NB4 (cell line): ENCODE results near the gene DGKH.

ENCODE experiments used
- DNase-seq: peaks from one replicate; pipeline ENCODE4 v3.0.0; 2010; ENCODE audit warnings: low read depth
- H3K4me3 ChIP-seq: one replicate; pipeline ENCODE4 v1.5.1; 2011; ENCODE audit warnings: mild to moderate bottlenecking, low read depth, low read length, moderate library complexity
- MYC ChIP-seq: IDR thresholded peaks from 2 replicates; pipeline ENCODE4 v1.6.1; 2011; ENCODE audit warnings: low read depth, low read length
- POLR2A ChIP-seq: IDR thresholded peaks from 2 replicates; pipeline ENCODE4 v1.6.1; 2011; ENCODE audit warnings: mild to moderate bottlenecking; ENCODE audit not compliant: insufficient read length; ENCODE audit errors: extremely low read depth
- TF ChIP-seq, protein P1 (sequence below): IDR thresholded peaks from one replicate; pipeline ENCODE4 v1.5.1; 2012; ENCODE audit warnings: low read depth, low read length
- TF ChIP-seq, protein P2 (sequence below): IDR thresholded peaks from 2 replicates; pipeline ENCODE4 v1.6.1; 2011; ENCODE audit warnings: low read depth, low read length

Gene DGKH

DNA sequence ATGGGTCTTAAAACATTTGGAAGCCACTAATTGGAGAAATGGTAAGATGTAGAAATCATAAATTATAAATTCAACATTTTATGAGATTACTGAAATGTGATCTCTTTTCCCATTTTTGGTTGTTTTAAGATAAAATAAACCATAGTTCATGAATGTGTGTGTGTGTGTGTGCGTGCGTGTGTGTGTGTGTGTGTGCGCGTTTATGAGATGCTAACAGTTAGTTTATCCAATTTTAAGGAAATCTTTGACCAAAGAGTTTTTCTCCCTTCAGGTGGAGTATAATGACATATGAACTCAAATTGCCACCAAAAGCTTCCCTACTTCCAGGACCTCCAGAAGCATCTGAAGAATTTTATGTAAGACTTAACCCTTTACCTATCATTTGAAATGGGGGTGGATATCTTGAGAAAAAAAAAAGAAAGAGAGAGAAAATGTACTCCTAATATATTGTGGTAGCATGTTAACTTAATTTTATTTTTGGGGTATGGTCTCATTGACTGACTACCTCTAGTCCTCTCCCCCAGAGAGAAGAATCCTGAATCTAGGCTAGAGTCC, 125.4 kb downstream of the DGKH start:
- TF ChIP-seq MYC = no peak
- TF ChIP-seq, protein P1, sequence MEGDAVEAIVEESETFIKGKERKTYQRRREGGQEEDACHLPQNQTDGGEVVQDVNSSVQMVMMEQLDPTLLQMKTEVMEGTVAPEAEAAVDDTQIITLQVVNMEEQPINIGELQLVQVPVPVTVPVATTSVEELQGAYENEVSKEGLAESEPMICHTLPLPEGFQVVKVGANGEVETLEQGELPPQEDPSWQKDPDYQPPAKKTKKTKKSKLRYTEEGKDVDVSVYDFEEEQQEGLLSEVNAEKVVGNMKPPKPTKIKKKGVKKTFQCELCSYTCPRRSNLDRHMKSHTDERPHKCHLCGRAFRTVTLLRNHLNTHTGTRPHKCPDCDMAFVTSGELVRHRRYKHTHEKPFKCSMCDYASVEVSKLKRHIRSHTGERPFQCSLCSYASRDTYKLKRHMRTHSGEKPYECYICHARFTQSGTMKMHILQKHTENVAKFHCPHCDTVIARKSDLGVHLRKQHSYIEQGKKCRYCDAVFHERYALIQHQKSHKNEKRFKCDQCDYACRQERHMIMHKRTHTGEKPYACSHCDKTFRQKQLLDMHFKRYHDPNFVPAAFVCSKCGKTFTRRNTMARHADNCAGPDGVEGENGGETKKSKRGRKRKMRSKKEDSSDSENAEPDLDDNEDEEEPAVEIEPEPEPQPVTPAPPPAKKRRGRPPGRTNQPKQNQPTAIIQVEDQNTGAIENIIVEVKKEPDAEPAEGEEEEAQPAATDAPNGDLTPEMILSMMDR = no peak
- no peak for TF ChIP-seq POLR2A
- TF ChIP-seq, protein P2, sequence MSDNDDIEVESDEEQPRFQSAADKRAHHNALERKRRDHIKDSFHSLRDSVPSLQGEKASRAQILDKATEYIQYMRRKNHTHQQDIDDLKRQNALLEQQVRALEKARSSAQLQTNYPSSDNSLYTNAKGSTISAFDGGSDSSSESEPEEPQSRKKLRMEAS = no peak
- H3K4me3 ChIP-seq = no peak overlapping the region
- DNase-seq = no peak

DNA sequence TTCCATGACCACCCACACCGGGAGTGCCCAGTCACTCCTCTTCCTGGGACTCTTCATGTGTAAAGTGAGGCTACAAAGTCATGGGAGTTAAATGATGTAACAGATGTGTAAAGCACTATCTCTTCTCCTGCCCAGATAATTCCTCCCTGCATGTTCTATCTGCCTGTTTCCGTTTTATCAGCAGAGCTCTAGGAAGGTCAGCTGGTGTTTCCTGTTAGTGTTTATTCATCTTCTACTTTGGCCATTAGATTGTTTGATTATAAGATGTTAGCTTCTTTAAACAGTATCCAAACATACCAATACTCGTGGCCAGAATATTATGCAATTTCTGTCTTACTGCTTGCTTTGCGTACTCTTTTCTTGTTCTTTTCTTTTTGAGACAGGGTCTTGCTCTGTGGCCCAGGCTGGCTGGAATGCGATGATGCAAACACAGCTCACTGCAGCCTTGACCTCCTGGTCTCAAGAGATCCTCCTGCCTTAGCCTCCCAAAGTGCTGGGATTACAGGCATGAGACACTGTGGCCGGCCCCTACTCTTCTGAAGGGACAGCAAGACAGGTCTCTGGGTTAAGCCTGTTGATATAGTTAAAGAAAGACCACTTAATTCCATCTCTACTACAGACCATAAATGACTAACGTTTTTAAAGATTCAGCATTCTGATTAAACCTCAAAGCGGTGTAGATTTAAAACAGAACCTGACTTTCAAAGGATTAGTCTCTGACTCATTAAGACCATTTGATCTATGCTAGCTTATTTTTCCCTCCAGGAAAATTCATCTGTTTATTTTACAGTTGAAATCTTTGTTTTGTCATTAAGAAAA, 126.1 kb downstream of the DGKH start:
- TF ChIP-seq POLR2A (no peak), MYC (no peak)
- TF ChIP-seq, protein P2 = no peak
- TF ChIP-seq, protein P1 = no peak
- DNase-seq = no peak
- H3K4me3 ChIP-seq = no peak overlapping the region

DNA sequence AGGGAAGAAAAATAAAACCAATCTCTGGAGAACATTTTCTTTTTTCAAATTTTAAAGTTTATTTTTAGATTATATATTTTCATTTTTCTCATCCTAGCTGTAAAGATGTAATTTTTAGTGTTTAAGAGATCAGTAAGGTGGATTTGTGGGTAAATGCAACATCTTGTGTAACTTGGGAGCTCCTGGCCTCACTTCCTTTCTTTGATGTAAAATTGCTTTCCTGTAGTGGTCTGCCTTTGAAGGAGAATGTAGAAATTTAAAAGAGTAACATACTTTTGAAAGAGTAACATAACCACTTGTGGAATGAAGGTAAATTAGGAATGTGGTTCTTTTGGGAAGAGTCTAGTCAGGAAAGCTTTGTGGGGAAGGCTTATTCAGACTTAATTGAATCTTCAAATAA, 127.8 kb downstream of the DGKH start:
- TF ChIP-seq, protein P2 = no peak
- TF ChIP-seq POLR2A = no peak
- no peak for TF ChIP-seq MYC
- TF ChIP-seq, protein P1 = no peak
- H3K4me3 ChIP-seq = no peak overlapping the region
- DNase-seq = no peak

DNA sequence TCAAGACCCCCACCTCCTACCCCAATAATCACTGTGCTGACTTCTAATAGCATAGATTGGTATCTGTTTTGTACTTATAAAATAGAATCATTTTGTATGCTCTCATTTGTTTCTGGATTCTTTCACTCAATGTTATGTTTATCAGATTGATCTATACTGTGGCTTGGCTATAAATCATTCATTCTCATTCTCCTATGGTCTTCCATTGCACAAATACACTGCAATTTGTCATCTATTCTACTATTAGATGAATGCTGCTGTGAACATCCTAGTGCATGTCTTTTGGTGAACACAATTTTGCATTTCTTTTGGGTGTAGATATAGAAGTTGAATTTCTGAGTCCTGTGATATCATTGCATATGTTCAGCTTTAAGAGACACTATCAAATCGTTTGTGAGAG, 128.7 kb downstream of the DGKH start:
- no peak overlapping the region for H3K4me3 ChIP-seq
- no peak for TF ChIP-seq MYC
- TF ChIP-seq, protein P1 = no peak
- DNase-seq = no peak

DNA sequence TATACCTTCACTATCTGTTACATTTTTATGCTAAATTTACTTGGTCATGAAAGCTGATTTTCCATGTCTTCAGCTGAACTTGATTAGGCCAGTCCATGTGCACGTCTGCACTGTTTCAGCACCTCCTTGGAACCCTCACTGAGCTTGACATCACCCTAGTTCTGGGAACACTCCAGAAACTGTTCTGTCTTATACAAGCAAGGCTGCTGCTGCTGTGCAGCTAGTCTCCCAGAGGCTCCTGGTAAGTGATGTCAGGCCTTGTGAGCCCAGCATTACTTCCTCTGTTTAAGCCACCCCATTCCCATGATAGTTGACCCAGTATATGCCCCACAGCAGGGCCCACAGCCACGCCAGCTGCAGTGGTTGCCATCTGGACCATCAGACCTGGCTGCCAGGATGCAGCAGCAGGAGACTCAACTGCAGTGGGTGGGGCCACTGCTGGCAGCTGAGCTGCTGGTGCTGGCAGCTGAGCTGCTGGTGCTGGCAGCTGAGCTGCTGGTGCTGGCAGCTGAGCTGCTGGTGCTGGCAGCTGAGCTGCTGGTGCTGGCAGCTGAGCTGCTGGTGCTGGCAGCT, 133.0 kb downstream of the DGKH start:
- DNase-seq = no peak
- TF ChIP-seq, protein P2 = no peak
- TF ChIP-seq, protein P1 = no peak
- TF ChIP-seq MYC (no peak), POLR2A (no peak)
- no peak overlapping the region for H3K4me3 ChIP-seq
